ENCODE data around the gene ADGRA3. TPM values are rescaled to one million over a fixed set of nuclear protein-coding genes. Genes with fewer than 3 reads are reported as not detected.
"Not testable (repeated sequence)": the region's sequence is repeated elsewhere in the genome, so short reads cannot be mapped to it uniquely, and the experiment has no call there.

The ADGRA3 gene
- total RNA-seq, 4 donors from 2014 or later = 99.1 to 117 (median 109) TPM

DNA sequence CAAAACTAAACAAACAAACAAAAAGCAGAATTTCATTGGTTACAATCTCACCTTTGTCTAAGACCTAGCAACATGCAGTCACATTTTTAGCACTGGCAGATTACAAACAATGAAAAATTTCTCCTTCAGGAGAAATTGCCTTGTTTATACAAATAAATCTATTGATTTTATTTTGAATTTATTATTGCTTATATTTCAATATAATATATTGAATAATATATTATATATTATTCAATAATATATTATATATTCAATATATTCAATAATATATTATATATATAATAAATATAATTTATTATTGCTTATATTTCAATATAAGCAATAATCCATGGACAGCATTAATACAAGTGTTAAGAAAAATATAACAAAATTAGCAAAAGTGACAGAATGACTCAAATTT lies 131.7 kb downstream of the ADGRA3 start:
- intact Hi-C loops (cut with DNase I) = no loop called here
- Histone ChIP-seq H3K36me3 (peaks cover 0 to 4% of the 10 kb centered on the region in 2 donors), H3K4me1 (no peaks in the 10 kb centered on the region), H3K27me3 (no peaks in the 10 kb centered on the region), H3K9me3 (no peaks in the 10 kb centered on the region), H3K27ac (no peak overlapping the region), H3K4me3 (replicated peaks in 1 of 3) (no peak overlapping the region)
- DNase-seq = no peak
- no peak for TF ChIP-seq POLR2A (IDR thresholded peaks at IDR 0.05)

GRCh38 chr4:22382216-22382615 lies 133.7 kb downstream of the ADGRA3 start:
- H3K27ac ChIP-seq; H3K9me3 ChIP-seq; H3K27me3 ChIP-seq; H3K4me1 ChIP-seq; H3K4me3 ChIP-seq (replicated peaks in 1 of 3); intact Hi-C loops (cut with DNase I); H3K36me3 ChIP-seq; DNase-seq: not testable (repeated sequence)
- 73 to 88% methylated on average over 3 of the region's 3 CpGs for WGBS, 2 donors

GRCh38 chr4:22372986-22373385 lies 142.9 kb downstream of the ADGRA3 start:
- TF ChIP-seq POLR2A (IDR thresholded peaks at IDR 0.05) = no peak
- no peak for TF ChIP-seq CTCF (IDR thresholded peaks at IDR 0.05)
- H3K4me1 ChIP-seq = no peaks in the 10 kb centered on the region
- 71 to 74% methylated on average over 3 of the region's 3 CpGs for WGBS, 2 donors
- intact Hi-C loops (cut with DNase I) = no loop called here
- no peak for DNase-seq
- no peaks in the 10 kb centered on the region for H3K9me3 ChIP-seq
- no peaks in the 10 kb centered on the region for H3K27me3 ChIP-seq
- no peaks in the 10 kb centered on the region for H3K36me3 ChIP-seq
- no peak overlapping the region for H3K4me3 ChIP-seq (replicated peaks in 1 of 3)
- H3K27ac ChIP-seq = no peak overlapping the region

DNA sequence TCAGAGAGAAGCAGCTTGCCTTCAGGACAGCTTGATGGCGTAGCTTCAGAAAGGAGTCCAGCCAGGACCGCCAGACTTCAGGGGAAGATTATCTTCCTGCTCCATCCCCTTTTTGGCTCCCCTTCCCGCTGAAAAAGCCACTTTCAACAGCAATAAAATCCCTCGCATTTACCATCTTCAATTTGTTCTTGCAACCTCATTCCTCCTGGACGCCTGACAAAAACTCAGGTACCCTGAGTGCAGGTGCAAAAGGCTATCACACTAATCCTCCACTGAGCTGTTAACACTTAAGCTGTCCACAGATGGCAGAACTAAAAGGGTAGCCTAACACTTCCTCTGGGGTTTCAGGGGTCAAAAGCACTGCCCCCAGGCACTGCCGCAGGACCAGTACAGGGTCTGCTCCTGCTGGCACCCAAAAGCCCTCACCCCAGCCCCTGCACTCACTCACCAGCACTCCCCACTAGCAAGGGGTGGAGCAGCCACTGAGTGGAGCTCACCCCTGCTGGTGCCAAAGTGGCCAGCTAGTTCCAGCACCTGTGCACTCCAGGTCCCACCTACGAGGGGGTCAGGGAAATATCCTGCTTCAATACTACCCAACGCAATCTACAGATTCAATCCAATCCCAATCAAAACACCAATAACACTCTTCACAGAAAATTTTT lies 145.8 kb downstream of the ADGRA3 start:
- Histone ChIP-seq H3K27me3 (no peaks in the 10 kb centered on the region), H3K9me3 (no peaks in the 10 kb centered on the region), H3K4me1 (no peaks in the 10 kb centered on the region), H3K36me3 (no peaks in the 10 kb centered on the region), H3K4me3 (replicated peaks in 1 of 3) (no peak overlapping the region), H3K27ac (no peak overlapping the region)
- DNase-seq = peak in 1 of 2 donors; percentile 52
- 82 to 87% methylated on average over 8 of the region's 8 CpGs for WGBS, 2 donors
- intact Hi-C loops (cut with DNase I) = no loop called here
- TF ChIP-seq CTCF (IDR thresholded peaks at IDR 0.05) = no peak
- TF ChIP-seq POLR2A (IDR thresholded peaks at IDR 0.05) = no peak

DNA sequence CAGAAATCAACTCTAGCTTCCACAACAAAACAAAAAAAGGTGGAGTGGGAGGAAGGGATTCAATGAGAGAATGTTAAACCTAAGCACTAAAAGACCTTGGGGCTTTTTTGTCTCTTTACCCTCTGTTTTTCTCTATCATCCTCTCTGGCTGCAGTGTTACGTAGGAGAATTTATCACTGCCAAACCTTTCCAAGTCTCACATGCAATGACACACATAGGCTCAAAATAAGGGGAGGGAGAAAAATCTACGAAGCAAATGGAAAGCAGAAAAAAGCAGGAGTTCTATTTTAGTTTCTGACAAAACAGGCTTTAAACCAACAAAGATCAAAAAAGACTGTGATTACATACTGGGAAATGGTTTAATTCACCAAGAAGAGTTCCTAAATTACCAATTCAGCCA lies 152.1 kb downstream of the ADGRA3 start:
- WGBS, 2 donors = 87 to 90% methylated on average over 2 of the region's 2 CpGs
- no peaks in the 10 kb centered on the region for H3K4me1 ChIP-seq
- TF ChIP-seq POLR2A (IDR thresholded peaks at IDR 0.05) = no peak
- no peak for TF ChIP-seq CTCF (IDR thresholded peaks at IDR 0.05)

DNA sequence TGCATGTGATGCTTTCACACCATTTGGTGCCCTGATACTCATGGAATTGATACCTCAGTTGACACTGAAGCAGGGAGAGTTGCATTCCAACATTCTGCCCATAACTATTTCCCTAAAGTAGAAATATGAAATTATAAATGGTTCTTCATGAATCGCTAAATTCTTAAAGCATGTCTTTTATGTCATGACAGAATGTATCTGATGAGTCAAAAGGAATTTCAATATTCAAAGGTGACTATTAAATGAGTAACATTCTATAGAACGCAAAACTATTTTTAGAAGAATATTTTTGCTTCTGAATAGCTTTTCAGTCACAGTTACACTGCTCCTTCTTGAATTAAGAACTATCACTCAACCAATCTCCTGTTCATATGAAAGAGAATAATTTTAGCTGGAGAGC lies 152.8 kb downstream of the ADGRA3 start:
- 68 to 90% methylated on average over 2 of the region's 2 CpGs for WGBS, 2 donors
- Histone ChIP-seq H3K27me3 (no peaks in the 10 kb centered on the region), H3K36me3 (no peaks in the 10 kb centered on the region), H3K9me3 (no peaks in the 10 kb centered on the region), H3K4me3 (replicated peaks in 1 of 3) (no peak overlapping the region), H3K4me1 (no peaks in the 10 kb centered on the region), H3K27ac (no peak overlapping the region)
- intact Hi-C loops (cut with DNase I) = no loop called here
- TF ChIP-seq POLR2A (IDR thresholded peaks at IDR 0.05) (no peak), CTCF (IDR thresholded peaks at IDR 0.05) (no peak)
- no peak for DNase-seq

More for the DNA sequence above, 152.1 kb downstream of the ADGRA3 start:
- no peak overlapping the region for H3K4me3 ChIP-seq (replicated peaks in 1 of 3)
- no peaks in the 10 kb centered on the region for H3K36me3 ChIP-seq
- H3K9me3 ChIP-seq = no peaks in the 10 kb centered on the region
- H3K27ac ChIP-seq = no peak overlapping the region
- DNase-seq = no peak
- no peaks in the 10 kb centered on the region for H3K27me3 ChIP-seq
- intact Hi-C loops (cut with DNase I) = no loop called here

Measured in thyroid gland (tissue), 4 donors.